Measurements from ENCODE around the gene SLC39A6. TPM values are rescaled to one million over a fixed set of nuclear protein-coding genes. Genes with fewer than 3 reads are reported as not detected.
A peak's percentile ranks its signal among the peaks of the same experiment; 100 is the strongest.
"Not testable (repeated sequence)": the region's sequence is repeated elsewhere in the genome, so short reads cannot be mapped to it uniquely, and the experiment has no call there.

SLC39A6 gene
- total RNA-seq, 1 experiment from 2014 or later = 50.6 TPM

- Histone ChIP-seq H3K27me3 (no peaks in the 10 kb centered on the region), H3K9me3 (replicated peaks) (no peaks in the 10 kb centered on the region), H3K27ac (peak overlapping the region; percentile 100; the same call in 1 of the 2 replicates), H3K4me3 (peak overlapping the region; percentile 99), H3K4me1 (no peaks in the 10 kb centered on the region), H3K36me3 (no peaks in the 10 kb centered on the region)
- DNase-seq = peak; percentile 17 to 28
Observed at GRCh38 chr18:36128530-36128870, 640 bp downstream of the SLC39A6 start.

GRCh38 chr18:36127836-36128529 is 1.2 kb downstream of the SLC39A6 start:
- no peaks in the 10 kb centered on the region for H3K9me3 ChIP-seq (replicated peaks)
- peak; percentile 2 to 4 for DNase-seq
- H3K27ac ChIP-seq = no peak overlapping the region

GRCh38 chr18:36126668-36127067 is 2.5 kb downstream of the SLC39A6 start:
- no peak for DNase-seq
- Histone ChIP-seq H3K27me3 (no peaks in the 10 kb centered on the region), H3K27ac (no peak overlapping the region), H3K9me3 (replicated peaks) (no peaks in the 10 kb centered on the region), H3K4me3 (no peak overlapping the region), H3K36me3 (no peaks in the 10 kb centered on the region; the same call in 1 of the 2 replicates), H3K4me1 (no peaks in the 10 kb centered on the region)

More at GRCh38 chr18:36127836-36128529, 1.2 kb downstream of the SLC39A6 start:
- Histone ChIP-seq H3K36me3 (no peaks in the 10 kb centered on the region), H3K27me3 (no peaks in the 10 kb centered on the region), H3K4me1 (no peaks in the 10 kb centered on the region), H3K4me3 (peak overlapping the region; percentile 99)

- no peak overlapping the region for H3K4me3 ChIP-seq
- H3K27ac ChIP-seq = no peak overlapping the region
- no peaks in the 10 kb centered on the region for H3K27me3 ChIP-seq
- no peaks in the 10 kb centered on the region for H3K9me3 ChIP-seq (replicated peaks)
- no peak for DNase-seq
- H3K4me1 ChIP-seq = no peaks in the 10 kb centered on the region
- H3K36me3 ChIP-seq = no peaks in the 10 kb centered on the region; the same call in 1 of the 2 replicates
Observed at GRCh38 chr18:36124841-36125240, 4.3 kb downstream of the SLC39A6 start.

- no peaks in the 10 kb centered on the region; the same call in 1 of the 2 replicates for H3K36me3 ChIP-seq
- H3K27me3 ChIP-seq = no peaks in the 10 kb centered on the region
Observed at GRCh38 chr18:36120297-36120696, 8.8 kb downstream of the SLC39A6 start.

GRCh38 chr18:36116771-36117170 is 12.4 kb downstream of the SLC39A6 start:
- not testable (repeated sequence) for H3K27ac ChIP-seq; H3K27me3 ChIP-seq; DNase-seq; H3K4me1 ChIP-seq; H3K9me3 ChIP-seq (replicated peaks); H3K4me3 ChIP-seq
- H3K36me3 ChIP-seq = peaks cover 11% of the 10 kb centered on the region; the same call in 1 of the 2 replicates

More at GRCh38 chr18:36120297-36120696, 8.8 kb downstream of the SLC39A6 start:
- no peak for DNase-seq
- H3K4me3 ChIP-seq = no peak overlapping the region
- H3K4me1 ChIP-seq = no peaks in the 10 kb centered on the region
- H3K27ac ChIP-seq = no peak overlapping the region
- no peaks in the 10 kb centered on the region for H3K9me3 ChIP-seq (replicated peaks)

GRCh38 chr18:36114738-36115137 is 14.4 kb downstream of the SLC39A6 start:
- Histone ChIP-seq H3K9me3 (replicated peaks) (no peaks in the 10 kb centered on the region), H3K36me3 (peaks cover 11% of the 10 kb centered on the region; the same call in 1 of the 2 replicates), H3K27ac (no peak overlapping the region), H3K27me3 (no peaks in the 10 kb centered on the region), H3K4me1 (no peaks in the 10 kb centered on the region), H3K4me3 (no peak overlapping the region)
- DNase-seq = no peak

GRCh38 chr18:36114251-36114650 is 14.9 kb downstream of the SLC39A6 start:
- no peaks in the 10 kb centered on the region for H3K9me3 ChIP-seq (replicated peaks)
- DNase-seq = no peak
- no peaks in the 10 kb centered on the region for H3K4me1 ChIP-seq
- no peaks in the 10 kb centered on the region for H3K27me3 ChIP-seq
- no peak overlapping the region for H3K4me3 ChIP-seq
- H3K27ac ChIP-seq = no peak overlapping the region
- peaks cover 11% of the 10 kb centered on the region; the same call in 1 of the 2 replicates for H3K36me3 ChIP-seq

- Histone ChIP-seq H3K4me3 (no peak overlapping the region), H3K4me1 (no peaks in the 10 kb centered on the region), H3K9me3 (replicated peaks) (no peaks in the 10 kb centered on the region), H3K27me3 (no peaks in the 10 kb centered on the region), H3K27ac (no peak overlapping the region), H3K36me3 (peaks cover 11% of the 10 kb centered on the region; the same call in 1 of the 2 replicates)
- DNase-seq = no peak
Observed at GRCh38 chr18:36112302-36112701, 16.8 kb downstream of the SLC39A6 start.

GRCh38 chr18:36109737-36110136 is 19.4 kb downstream of the SLC39A6 start:
- DNase-seq = no peak
- no peaks in the 10 kb centered on the region for H3K27me3 ChIP-seq
- H3K4me1 ChIP-seq = no peaks in the 10 kb centered on the region
- H3K4me3 ChIP-seq = no peak overlapping the region
- H3K9me3 ChIP-seq (replicated peaks) = no peaks in the 10 kb centered on the region
- H3K27ac ChIP-seq = no peak overlapping the region
- H3K36me3 ChIP-seq = peaks cover 11% of the 10 kb centered on the region; the same call in 1 of the 2 replicates

GRCh38 chr18:36108601-36109000 is 20.5 kb downstream of the SLC39A6 start:
- Histone ChIP-seq H3K4me3 (no peak overlapping the region), H3K9me3 (replicated peaks) (no peaks in the 10 kb centered on the region), H3K36me3 (peaks cover 9% of the 10 kb centered on the region; the same call in 1 of the 2 replicates), H3K27me3 (no peaks in the 10 kb centered on the region), H3K27ac (no peak overlapping the region), H3K4me1 (no peaks in the 10 kb centered on the region)
- DNase-seq = no peak

- no peak for DNase-seq
- H3K27me3 ChIP-seq = no peaks in the 10 kb centered on the region
- H3K4me3 ChIP-seq = no peak overlapping the region
- peaks cover 7% of the 10 kb centered on the region; the same call in 1 of the 2 replicates for H3K36me3 ChIP-seq
- no peaks in the 10 kb centered on the region for H3K4me1 ChIP-seq
- no peak overlapping the region for H3K27ac ChIP-seq
- H3K9me3 ChIP-seq (replicated peaks) = no peaks in the 10 kb centered on the region
Observed at GRCh38 chr18:36108196-36108595, 20.9 kb downstream of the SLC39A6 start.

- H3K27ac ChIP-seq = no peak overlapping the region
- H3K36me3 ChIP-seq = peaks cover 7% of the 10 kb centered on the region; the same call in 1 of the 2 replicates
- no peaks in the 10 kb centered on the region for H3K9me3 ChIP-seq (replicated peaks)
- H3K4me1 ChIP-seq = no peaks in the 10 kb centered on the region
- no peak overlapping the region for H3K4me3 ChIP-seq
- no peaks in the 10 kb centered on the region for H3K27me3 ChIP-seq
- no peak for DNase-seq
Observed at GRCh38 chr18:36107477-36107876, 21.7 kb downstream of the SLC39A6 start.

- H3K27ac ChIP-seq = no peak overlapping the region
- no peak overlapping the region for H3K4me3 ChIP-seq
- no peaks in the 10 kb centered on the region; the same call in 1 of the 2 replicates for H3K36me3 ChIP-seq
- DNase-seq = no peak
- no peaks in the 10 kb centered on the region for H3K9me3 ChIP-seq (replicated peaks)
- H3K4me1 ChIP-seq = no peaks in the 10 kb centered on the region
- H3K27me3 ChIP-seq = no peaks in the 10 kb centered on the region
Observed at GRCh38 chr18:36104749-36105148, 24.4 kb downstream of the SLC39A6 start.

GRCh38 chr18:36101943-36102342 is 27.2 kb downstream of the SLC39A6 start:
- H3K9me3 ChIP-seq (replicated peaks) = no peaks in the 10 kb centered on the region
- H3K4me1 ChIP-seq = no peaks in the 10 kb centered on the region
- DNase-seq = no peak
- no peaks in the 10 kb centered on the region for H3K36me3 ChIP-seq
- H3K27ac ChIP-seq = no peak overlapping the region
- no peak overlapping the region for H3K4me3 ChIP-seq
- H3K27me3 ChIP-seq = no peaks in the 10 kb centered on the region

GRCh38 chr18:36099311-36099710 is 29.8 kb downstream of the SLC39A6 start:
- Histone ChIP-seq H3K27me3 (no peaks in the 10 kb centered on the region), H3K27ac (no peak overlapping the region), H3K4me3 (no peak overlapping the region), H3K9me3 (replicated peaks) (no peaks in the 10 kb centered on the region), H3K36me3 (no peaks in the 10 kb centered on the region), H3K4me1 (no peaks in the 10 kb centered on the region)
- DNase-seq = no peak

Measured in SJCRH30 (cell line).